GM12878 (cell line): Measurements from ENCODE around the gene NEXN. TPM values are rescaled to one million over a fixed set of nuclear protein-coding genes. Genes with fewer than 3 reads are reported as not detected.

Experiments used
- ATAC-seq: fragments of 200-7000 bp; cut with Tn5 transposase; 3 replicates; pipeline ENCODE4 v1.9.1; 2020; ENCODE audit warnings: mild to moderate bottlenecking, moderate library complexity
- BruUV-seq: library from RNA; stranded (reverse); fragments of 400-500 nt; replicated peaks from 2 replicates; lab custom pipeline; 2021; lab: Mats Ljungman, UMichigan
- CTCF ChIA-PET: fragments of 300-600 bp; sonication (Branson Sonifier 250); formaldehyde crosslinking; extraction: SDS; loops from one replicate; lab custom pipeline; 2021; ENCODE audit warnings: inconsistent platforms; lab: Yijun Ruan, JAX
- POLR2A ChIA-PET: fragments of 350-600 bp; formaldehyde crosslinking; extraction: SDS; loops from one replicate; lab custom pipeline; 2021; ENCODE audit warnings: inconsistent platforms; lab: Charles Lee
- RAD21 ChIA-PET: fragments of 300-600 bp; sonication (Branson Sonifier 250); formaldehyde crosslinking; loops from one replicate; lab custom pipeline; 2023; ENCODE audit warnings: antibody characterized with exemption; ENCODE audit not compliant: unreplicated experiment; lab: Charles Lee
- SMC1A ChIA-PET: fragments of 300-600 bp; sonication (Branson Sonifier 250); formaldehyde crosslinking; loops from one replicate; lab custom pipeline; 2023; ENCODE audit not compliant: unreplicated experiment, uncharacterized antibody; lab: Charles Lee
- DNase-seq: peaks from one replicate; pipeline ENCODE4 v3.0.0-alpha.2; 2011; ENCODE audit warnings: low read depth, low spot score
- FAIRE-seq: peaks from 3 replicates; lab custom pipeline; 2011; peaks lifted over from hg19 to GRCh38; lab: Jason Lieb, UNC
- H2AFZ ChIP-seq: 2 replicates; pipeline ENCODE4 v1.6.0; 2011; ENCODE audit warnings: low read depth, low read length, control low read depth; ENCODE audit not compliant: control insufficient read depth
- H3K27ac ChIP-seq: 2 replicates; pipeline ENCODE4 v1.5.1; 2011; ENCODE audit warnings: control low read depth; ENCODE audit not compliant: control insufficient read depth, insufficient read depth
- H3K27me3 ChIP-seq, 2 experiments: replicated peaks in 1 of 2; 2 replicates each; pipeline versions ENCODE4 v1.6.0 to v1.6.1; 2011; ENCODE audit warnings: low read length in 1 of 2; ENCODE audit not compliant: control insufficient read depth in 2 of 2, insufficient read depth in 2 of 2
- H3K36me3 ChIP-seq, 2 experiments: 2 replicates each; pipeline ENCODE4 v1.5.1; 2011; ENCODE audit warnings: low read length in 1 of 2; ENCODE audit not compliant: control insufficient read depth in 2 of 2, insufficient read depth in 2 of 2
- H3K4me1 ChIP-seq: 2 replicates; pipeline ENCODE4 v1.6.1; 2011; ENCODE audit warnings: mild to moderate bottlenecking, low read length, moderate library complexity, mixed read lengths; ENCODE audit not compliant: control insufficient read depth, insufficient read depth
- H3K4me2 ChIP-seq: 2 replicates; pipeline ENCODE4 v1.6.0; 2011; ENCODE audit warnings: control low read depth; ENCODE audit not compliant: control insufficient read depth, insufficient read depth
- H3K4me3 ChIP-seq: fragments of 200-600 bp; sonication (generic); 2 replicates; pipeline ENCODE4 v1.5.1; 2016
- H3K79me2 ChIP-seq: 2 replicates; pipeline ENCODE4 v1.6.0; 2011; ENCODE audit warnings: low read length; ENCODE audit not compliant: control insufficient read depth, insufficient read depth
- H3K9ac ChIP-seq: 2 replicates; pipeline ENCODE4 v1.8.0; 2011; ENCODE audit warnings: low read length, control low read depth, mixed read lengths; ENCODE audit not compliant: control insufficient read depth, insufficient read depth
- H3K9me3 ChIP-seq: replicated peaks from 3 replicates; pipeline ENCODE4 v1.5.1; 2011; ENCODE audit warnings: mild to moderate bottlenecking, low read length; ENCODE audit not compliant: control insufficient read depth, insufficient read depth
- H4K20me1 ChIP-seq: 2 replicates; pipeline ENCODE4 v1.6.0; 2011; ENCODE audit not compliant: control insufficient read depth, insufficient read depth
- CBX5 ChIP-seq: sonication (generic); IDR thresholded peaks from 2 replicates; pipeline ENCODE4 v1.6.1; 2016; ENCODE audit warnings: low read depth, moderate library complexity, mild to moderate bottlenecking, inconsistent platforms
- CEBPZ ChIP-seq: fragments of 150-350 bp; IDR thresholded peaks from 2 replicates; pipeline ENCODE4 v1.6.1; 2016; ENCODE audit warnings: low read depth, low read length
- NFYA ChIP-seq: IDR thresholded peaks from 2 replicates; pipeline ENCODE4 v1.6.1; 2011; ENCODE audit warnings: low read depth, mild to moderate bottlenecking, low read length, improper control_type of control experiment, borderline replicate concordance
- RCOR1 ChIP-seq: conservative IDR thresholded peaks from 2 replicates; pipeline ENCODE4 v1.6.1; 2012; ENCODE audit warnings: low read depth, low read length, improper control_type of control experiment
- STAT1 ChIP-seq: fragments of 450-650 bp; conservative IDR thresholded peaks from 2 replicates; pipeline ENCODE4 v1.6.1; 2014; ENCODE audit warnings: antibody characterized with exemption, mild to moderate bottlenecking
- ZBTB4 ChIP-seq: fragments of 450-650 bp; formaldehyde crosslinking; IDR thresholded peaks from 2 replicates; pipeline ENCODE4 v1.4.0; 2022; ENCODE audit warnings: mild to moderate bottlenecking, moderate library complexity
- WGBS: methylation state at CpG from one replicate; pipeline ENCODE4 v1.1.6; 2016; ENCODE audit warnings: low lambda C conversion rate; ENCODE audit not compliant: insufficient replicate concordance, insufficient coverage; ENCODE audit errors: missing lambda C conversion rate; 5-methylcytosine and 5-hydroxymethylcytosine counted together
- in situ Hi-C: fragments of 300-500 bp; cut with MboI; formaldehyde crosslinking; loops from 9 replicates; pipeline ENCODE4 v1.14.3; 2018; ENCODE audit warnings: mixed read lengths
- intact Hi-C: fragments of 100-400 bp; cut with micrococcal nuclease; formaldehyde crosslinking; loops from one replicate; pipeline ENCODE4 v1.14.2; 2022; ENCODE audit not compliant: unreplicated experiment
- polyA plus RNA-seq, 11 experiments: library from polyadenylated mRNA; depleted of rRNA in 4 of 11; unstranded in 6 of 11; stranded (reverse) in 5 of 11; fragments of >200 nt; fragmentation: Nextera tagmentation in 4 of 11; fragmentation: Illumina TruSeq in 1 of 11; extraction: Ambion mirVana in 4 of 11; extraction: Trizol in 1 of 11; gene quantifications; 1 replicate in 1 of 11; 2 replicates in 10 of 11; pipeline versions ENCODE4 v1.2.1 to v1.2.3, GENCODE V29; 2011 to 2016; ENCODE audit warnings: inconsistent platforms in 2 of 11, missing spikeins in 2 of 11, low read depth in 1 of 11
- total RNA-seq, 4 experiments: library from RNA; depleted of rRNA in 3 of 4; stranded (reverse); fragments of >200 nt in 3 of 4; fragmentation: Illumina TruSeq in 1 of 4; extraction: Trizol in 1 of 4; gene quantifications; 2 replicates each; pipeline versions ENCODE4 v1.2.1 to v1.2.3, GENCODE V29; 2013 to 2021
- TF ChIP-seq, protein P1 (sequence below): fragments of 450-650 bp; IDR thresholded peaks from 2 replicates; pipeline ENCODE4 v1.6.1; 2018; ENCODE audit warnings: borderline replicate concordance, mild to moderate bottlenecking; ENCODE audit not compliant: partially characterized antibody
- TF ChIP-seq, protein P2 (sequence below): fragments of 450-650 bp; IDR thresholded peaks from 2 replicates; pipeline ENCODE4 v1.6.1; 2018; ENCODE audit warnings: mild to moderate bottlenecking, low read depth, moderate library complexity; ENCODE audit not compliant: partially characterized antibody
- TF ChIP-seq, protein P3 (sequence below): IDR thresholded peaks from 2 replicates; pipeline ENCODE4 v1.6.1; 2011; ENCODE audit warnings: low read depth, low read length, improper control_type of control experiment, borderline replicate concordance

NEXN gene
- total and polyA plus RNA-seq, 10 of the 15 experiments (the other 5 are each of a cell fraction or from before 2014, with no cell fraction given) = 2.5 to 46.6 (median 15.4) TPM

DNA sequence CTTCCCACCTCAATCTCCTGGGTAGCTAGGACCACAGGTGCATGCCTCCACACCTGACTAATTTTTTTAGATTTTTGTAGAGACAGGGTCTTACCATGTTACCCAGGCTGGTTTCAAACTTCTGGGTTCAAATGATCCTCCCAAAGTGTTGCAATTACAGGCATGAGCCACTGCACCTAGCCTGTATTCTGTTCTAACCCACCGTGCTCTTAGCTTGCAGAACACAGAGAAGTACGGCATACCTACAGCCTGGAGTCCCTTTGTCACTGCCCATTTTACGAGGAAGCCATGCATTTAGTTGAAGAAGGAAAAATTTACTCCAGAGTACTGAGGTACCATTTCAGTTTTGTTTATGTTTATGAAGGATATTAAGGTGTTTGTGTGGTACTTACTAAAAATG is 29.7 kb upstream of the NEXN start:
- Histone ChIP-seq H3K79me2 (no peaks in the 10 kb centered on the region), H3K4me2 (no peak overlapping the region), H4K20me1 (no peaks in the 10 kb centered on the region), H3K4me1 (no peaks in the 10 kb centered on the region), H3K27me3 (no peaks in the 10 kb centered on the region), H2AFZ (no peak overlapping the region), H3K36me3 (peaks cover 0 to 5% of the 10 kb centered on the region in 2 experiments; a peak in 2 of 4 replicates), H3K27ac (no peak overlapping the region), H3K9me3 (peaks cover 2% of the 10 kb centered on the region; the same call in 1 of the 3 replicates), H3K4me3 (no peak overlapping the region), H3K9ac (no peak overlapping the region)
- DNase-seq (no peak), FAIRE-seq (no peak), ATAC-seq (no peak)
- ChIA-PET SMC1A (interaction anchor here (1.0 kb wide), 1 partner anchor 26 kb away, joined by 3 read pairs; no protein-coding TSS in a partner anchor), CTCF (interaction anchor here (0.7 kb wide), 1 partner anchor 370 kb away, joined by 4 read pairs; no protein-coding TSS in a partner anchor), POLR2A (interaction anchor here (0.7 kb wide), 1 partner anchor 319 kb away, joined by 3 read pairs; no protein-coding TSS in a partner anchor), RAD21 (no interaction called here)
- intact Hi-C loops (no loop called here), in situ Hi-C loops (no loop called here)
- no TSS peak for BruUV-seq
- WGBS = 98% methylated on average over 3 of the region's 3 CpGs
- TF ChIP-seq, protein P1, sequence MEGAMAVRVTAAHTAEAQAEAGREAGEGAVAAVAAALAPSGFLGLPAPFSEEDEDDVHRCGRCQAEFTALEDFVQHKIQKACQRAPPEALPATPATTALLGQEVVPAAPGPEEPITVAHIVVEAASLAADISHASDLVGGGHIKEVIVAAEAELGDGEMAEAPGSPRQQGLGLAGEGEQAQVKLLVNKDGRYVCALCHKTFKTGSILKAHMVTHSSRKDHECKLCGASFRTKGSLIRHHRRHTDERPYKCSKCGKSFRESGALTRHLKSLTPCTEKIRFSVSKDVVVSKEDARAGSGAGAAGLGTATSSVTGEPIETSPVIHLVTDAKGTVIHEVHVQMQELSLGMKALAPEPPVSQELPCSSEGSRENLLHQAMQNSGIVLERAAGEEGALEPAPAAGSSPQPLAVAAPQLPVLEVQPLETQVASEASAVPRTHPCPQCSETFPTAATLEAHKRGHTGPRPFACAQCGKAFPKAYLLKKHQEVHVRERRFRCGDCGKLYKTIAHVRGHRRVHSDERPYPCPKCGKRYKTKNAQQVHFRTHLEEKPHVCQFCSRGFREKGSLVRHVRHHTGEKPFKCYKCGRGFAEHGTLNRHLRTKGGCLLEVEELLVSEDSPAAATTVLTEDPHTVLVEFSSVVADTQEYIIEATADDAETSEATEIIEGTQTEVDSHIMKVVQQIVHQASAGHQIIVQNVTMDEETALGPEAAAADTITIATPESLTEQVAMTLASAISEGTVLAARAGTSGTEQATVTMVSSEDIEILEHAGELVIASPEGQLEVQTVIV = no peak
- no peak for TF ChIP-seq RCOR1
- TF ChIP-seq, protein P2, sequence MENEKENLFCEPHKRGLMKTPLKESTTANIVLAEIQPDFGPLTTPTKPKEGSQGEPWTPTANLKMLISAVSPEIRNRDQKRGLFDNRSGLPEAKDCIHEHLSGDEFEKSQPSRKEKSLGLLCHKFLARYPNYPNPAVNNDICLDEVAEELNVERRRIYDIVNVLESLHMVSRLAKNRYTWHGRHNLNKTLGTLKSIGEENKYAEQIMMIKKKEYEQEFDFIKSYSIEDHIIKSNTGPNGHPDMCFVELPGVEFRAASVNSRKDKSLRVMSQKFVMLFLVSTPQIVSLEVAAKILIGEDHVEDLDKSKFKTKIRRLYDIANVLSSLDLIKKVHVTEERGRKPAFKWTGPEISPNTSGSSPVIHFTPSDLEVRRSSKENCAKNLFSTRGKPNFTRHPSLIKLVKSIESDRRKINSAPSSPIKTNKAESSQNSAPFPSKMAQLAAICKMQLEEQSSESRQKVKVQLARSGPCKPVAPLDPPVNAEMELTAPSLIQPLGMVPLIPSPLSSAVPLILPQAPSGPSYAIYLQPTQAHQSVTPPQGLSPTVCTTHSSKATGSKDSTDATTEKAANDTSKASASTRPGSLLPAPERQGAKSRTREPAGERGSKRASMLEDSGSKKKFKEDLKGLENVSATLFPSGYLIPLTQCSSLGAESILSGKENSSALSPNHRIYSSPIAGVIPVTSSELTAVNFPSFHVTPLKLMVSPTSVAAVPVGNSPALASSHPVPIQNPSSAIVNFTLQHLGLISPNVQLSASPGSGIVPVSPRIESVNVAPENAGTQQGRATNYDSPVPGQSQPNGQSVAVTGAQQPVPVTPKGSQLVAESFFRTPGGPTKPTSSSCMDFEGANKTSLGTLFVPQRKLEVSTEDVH = no peak
- TF ChIP-seq STAT1 = no peak
- TF ChIP-seq, protein P3, sequence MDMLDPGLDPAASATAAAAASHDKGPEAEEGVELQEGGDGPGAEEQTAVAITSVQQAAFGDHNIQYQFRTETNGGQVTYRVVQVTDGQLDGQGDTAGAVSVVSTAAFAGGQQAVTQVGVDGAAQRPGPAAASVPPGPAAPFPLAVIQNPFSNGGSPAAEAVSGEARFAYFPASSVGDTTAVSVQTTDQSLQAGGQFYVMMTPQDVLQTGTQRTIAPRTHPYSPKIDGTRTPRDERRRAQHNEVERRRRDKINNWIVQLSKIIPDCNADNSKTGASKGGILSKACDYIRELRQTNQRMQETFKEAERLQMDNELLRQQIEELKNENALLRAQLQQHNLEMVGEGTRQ = no peak
- TF ChIP-seq CBX5 = no peak
- no peak for TF ChIP-seq CEBPZ
- TF ChIP-seq NFYA = no peak
- TF ChIP-seq ZBTB4 = no peak
